ENCODE data around the gene PARD3.
"Not testable (repeated sequence)": the region's sequence is repeated elsewhere in the genome, so short reads cannot be mapped to it uniquely, and the experiment has no call there.

PARD3 gene

DNA sequence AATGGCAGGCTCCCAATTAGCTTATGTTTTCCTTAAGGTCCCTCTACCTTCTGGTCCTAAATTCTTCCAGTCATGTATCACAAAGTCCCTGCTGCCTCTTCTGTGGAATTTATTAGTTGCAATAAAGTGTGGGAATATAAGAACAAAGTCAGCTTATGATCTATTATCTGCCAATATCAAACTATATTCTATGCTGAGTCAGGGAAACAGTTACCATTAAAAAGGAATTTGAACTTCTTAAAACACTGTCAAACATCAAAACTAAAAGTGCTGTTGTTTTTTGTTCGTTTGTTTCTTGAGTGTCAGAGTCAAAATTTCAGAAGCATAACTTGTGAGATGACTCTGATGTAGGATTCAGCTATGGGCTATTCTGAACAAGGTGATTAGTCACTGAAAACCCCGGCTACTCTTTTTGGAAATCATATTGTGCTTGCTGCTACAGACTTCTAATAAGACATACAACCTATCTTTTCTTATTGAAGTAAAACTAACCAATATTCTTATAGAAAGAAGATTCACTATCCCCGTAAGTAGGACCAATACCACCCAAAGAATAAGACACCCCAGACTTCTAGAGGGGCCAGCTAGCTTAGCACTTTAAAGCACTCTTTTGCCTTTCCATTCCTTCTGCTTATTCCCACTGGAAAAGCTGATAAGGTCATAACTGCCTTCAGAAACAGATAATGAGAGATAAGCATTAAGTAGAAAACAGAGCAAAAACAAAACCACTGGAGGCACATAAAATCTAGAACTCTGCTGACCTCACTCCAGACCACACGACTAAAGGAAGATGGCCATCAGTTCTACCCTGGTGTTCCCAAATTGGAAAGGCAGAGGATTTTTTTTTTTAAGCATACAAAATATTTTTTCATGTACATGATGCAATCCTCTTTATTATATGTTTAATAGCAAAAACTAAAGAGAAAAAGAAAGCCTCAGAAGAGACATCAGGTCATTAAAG, 370.6 kb downstream of the PARD3 start:
- DNase-seq = no peak

DNA sequence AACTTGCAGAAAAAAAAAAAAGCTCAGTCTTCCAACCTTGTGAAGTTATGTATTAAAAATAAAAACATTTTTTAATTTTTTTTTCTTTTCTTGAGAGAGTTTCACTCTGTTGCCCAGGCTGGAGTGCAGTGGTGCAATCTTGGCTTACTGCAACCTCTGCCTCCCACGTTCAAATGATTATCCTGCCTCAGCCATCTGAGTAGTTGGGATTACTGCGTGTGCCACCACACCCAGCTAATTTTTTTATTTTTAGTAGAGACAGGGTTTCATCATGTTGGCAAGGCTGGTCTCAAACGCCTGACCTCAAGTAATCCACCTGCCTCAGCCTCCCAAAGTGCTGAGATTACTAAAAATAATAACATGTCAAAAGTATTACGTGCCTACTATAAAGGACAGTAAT, 375.7 kb downstream of the PARD3 start:
- DNase-seq = not testable (repeated sequence)

DNA sequence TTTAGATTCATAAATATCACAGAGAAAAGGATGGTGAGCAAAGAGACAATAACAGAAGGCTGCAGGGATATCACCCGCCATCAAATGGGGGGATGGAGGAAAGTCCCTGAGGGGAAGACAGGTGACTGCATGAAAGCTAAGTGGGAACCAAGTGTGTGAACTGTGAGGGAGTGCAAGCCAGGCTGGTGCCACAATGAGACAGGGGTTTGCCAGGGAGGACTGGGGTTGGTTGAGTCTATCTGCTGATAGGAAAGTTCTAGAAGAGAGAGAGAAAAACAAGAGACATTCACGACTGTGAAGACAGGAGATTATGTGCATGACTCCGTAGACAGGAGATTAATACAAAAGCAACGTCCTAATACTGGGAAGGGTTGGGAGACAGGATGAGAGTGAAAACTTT, 376.4 kb downstream of the PARD3 start:
- no peak for DNase-seq

DNA sequence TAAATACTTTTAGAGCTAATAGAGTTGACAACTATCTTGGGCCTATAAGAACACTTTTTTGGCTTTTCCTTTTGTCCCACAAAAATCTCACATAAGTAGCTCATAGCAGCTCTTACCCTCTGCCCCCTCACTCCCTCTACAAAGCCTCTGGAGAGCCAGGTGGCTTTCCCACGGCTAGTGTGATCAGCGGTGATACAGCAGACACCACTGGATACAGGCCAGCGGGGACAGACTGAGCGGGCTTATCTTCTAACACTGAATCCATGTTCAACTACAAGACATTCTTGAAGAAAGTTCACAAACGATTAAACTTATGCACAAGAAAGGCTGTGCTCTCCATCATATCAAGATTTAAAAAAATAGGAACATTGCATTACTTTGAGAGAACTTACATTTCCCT, 377.2 kb downstream of the PARD3 start:
- no peak for DNase-seq

DNA sequence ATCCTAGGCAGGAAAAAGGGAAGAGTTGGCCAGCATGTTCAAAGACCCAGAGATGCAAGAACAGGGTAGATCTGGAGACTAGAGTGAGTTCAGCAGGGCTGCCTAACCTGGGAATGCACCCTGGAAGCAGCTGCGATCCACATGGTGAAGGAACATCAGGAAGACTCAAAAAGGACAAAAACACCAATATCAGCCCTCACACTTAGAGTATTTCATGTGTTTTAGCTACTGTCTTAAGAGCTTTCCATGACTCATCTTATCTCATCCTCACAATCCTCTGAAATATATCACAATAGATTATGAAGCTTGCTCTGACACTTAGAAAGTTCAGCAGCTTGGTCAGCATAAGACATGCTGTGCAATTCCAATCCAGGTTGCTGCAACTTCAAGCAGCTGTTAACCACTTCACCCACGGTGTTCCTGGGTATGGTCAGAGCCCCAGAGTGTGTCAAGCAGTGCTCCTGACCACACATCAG, 380.9 kb downstream of the PARD3 start:
- no peak for DNase-seq

DNA sequence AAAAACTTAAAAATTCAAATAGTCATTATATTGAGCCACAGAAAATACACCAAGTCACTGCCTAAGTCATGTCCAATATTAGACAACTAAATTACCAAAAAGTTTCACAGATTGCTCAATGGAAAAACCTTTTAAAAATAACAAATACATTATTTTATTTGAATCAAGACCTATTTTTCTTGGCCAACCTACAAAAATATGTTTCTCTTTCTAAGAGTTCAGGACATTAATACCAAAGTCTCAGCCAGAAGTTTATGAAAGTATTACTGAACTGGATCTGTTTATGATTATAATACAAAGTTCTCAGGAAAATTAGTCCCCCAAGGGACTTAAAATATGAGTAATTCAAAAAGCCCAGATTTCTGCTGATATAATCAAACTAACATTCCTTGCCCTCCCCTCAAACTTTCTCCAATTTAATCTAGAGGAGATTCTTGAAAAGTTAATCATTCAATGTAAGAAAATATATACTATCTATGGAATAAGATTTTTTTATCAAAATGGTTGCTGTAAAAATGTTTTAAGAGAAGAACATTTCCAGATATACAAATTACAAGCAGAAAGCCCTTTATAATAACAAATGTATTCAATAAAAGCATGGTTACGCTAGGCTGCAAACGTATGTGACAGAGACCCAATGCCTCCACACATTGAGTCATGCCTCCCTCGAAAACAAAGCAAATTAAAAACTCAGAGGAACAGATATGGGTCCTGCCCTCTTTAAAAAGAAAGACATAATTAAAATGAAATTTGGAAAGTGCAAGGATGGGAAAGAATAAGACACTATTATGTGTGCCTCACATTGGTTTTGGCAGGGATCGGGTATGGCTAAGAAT, 381.6 kb downstream of the PARD3 start:
- no peak for DNase-seq

DNA sequence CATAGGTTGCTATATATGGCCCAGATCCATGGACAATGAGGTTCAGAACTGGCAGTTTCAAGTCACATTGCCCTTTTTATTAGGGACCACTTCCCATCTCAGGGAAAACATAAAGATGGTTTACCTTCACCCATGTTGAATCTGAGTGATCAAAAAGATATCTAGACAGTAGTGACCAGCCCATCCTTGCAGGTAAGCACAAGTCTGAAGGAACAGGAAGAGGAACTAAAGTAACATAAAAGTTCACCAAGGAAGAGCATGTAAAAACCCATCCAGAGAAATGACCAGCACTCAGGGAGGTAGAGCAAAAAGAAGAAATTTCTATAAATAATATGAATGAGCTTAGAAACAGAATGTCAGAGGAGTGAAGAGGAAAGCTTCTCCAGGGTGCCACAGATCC, 382.5 kb downstream of the PARD3 start:
- no peak for DNase-seq

DNA sequence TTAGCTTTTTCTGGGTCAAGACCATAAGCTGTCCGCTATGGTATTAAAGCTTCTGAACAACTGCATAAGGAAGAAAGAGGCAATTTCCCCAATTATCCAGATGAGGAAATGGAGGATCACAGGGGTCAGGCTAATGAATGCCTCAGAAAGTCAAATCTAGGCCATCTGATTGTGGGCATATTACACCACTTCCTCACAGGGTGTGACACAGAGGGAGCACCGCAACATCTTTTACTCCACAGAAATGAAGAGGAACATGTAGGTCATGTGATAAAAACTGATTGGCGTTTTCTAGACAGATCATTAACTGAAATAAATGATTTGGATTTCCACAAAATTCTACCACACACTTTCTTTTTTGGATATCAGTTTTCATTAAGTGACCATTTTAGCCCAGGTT, 384.4 kb downstream of the PARD3 start:
- no peak for DNase-seq

DNA sequence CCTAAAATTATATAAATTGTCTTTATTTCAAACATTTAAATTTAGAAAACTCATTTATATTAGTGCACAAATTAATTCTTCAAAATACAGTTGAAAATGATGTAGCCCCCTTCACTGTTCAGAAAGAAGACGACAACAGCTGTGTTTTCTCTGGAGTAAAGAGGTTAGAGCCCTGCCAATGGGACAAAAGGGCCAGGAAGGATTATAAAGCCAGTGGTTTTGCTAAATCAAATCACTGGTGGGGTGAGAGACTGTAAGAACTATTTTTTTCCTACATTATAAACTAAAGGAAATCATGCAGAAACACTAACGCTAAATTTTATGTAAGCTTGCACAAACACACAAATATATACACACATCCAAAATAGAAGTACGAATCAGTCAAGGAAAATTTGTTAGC, 386.6 kb downstream of the PARD3 start:
- no peak for DNase-seq

DNA sequence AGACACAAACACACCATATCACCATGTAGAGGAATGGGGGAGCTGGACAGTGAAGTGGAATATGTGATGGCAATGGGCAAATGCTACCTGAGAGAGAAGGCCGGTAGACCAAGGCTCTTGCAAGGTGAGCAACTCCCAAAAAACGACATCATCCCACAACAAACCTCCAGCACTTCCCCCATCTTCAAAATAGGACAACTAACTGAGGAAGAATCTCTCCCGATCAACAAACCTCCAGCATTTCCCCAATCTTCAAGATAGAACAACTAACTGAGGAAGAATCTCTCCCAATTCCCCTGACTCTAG, 387.2 kb downstream of the PARD3 start:
- DNase-seq = no peak

DNA sequence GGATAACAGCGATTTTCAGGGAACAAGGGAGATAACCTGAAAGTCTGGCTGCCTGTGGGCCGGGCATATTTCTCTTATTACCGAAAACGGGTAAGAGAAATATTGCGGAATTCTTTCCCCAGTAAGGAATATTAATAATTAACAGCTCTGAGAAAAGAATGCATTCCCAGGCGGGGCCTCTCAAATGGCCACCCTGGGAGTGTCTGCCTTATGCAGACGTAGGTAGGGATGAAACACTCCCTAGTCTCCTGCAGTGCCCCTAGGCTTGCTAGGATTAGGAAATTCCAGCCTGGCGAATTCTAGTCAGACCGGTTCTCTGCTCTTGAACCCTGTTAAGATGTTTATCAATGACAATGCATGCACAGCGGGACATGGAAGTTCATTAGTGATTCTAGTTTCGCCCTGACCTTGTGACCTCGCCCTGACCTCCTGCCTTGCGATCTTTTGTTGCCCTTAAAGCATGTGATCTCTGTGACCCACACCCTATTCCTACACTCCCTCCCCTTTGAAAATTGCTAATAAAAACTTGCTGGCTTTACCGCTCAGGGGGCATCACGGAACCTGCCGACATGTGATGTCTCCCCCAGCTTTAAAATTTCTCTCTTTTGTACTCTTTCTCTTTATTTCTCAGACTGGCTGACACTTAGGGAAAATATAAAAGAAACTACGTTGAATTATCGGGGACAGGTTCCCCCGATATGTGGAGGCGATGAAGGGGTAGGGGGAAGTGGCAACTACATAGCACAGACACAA, 387.8 kb downstream of the PARD3 start:
- not testable (repeated sequence) for DNase-seq

DNA sequence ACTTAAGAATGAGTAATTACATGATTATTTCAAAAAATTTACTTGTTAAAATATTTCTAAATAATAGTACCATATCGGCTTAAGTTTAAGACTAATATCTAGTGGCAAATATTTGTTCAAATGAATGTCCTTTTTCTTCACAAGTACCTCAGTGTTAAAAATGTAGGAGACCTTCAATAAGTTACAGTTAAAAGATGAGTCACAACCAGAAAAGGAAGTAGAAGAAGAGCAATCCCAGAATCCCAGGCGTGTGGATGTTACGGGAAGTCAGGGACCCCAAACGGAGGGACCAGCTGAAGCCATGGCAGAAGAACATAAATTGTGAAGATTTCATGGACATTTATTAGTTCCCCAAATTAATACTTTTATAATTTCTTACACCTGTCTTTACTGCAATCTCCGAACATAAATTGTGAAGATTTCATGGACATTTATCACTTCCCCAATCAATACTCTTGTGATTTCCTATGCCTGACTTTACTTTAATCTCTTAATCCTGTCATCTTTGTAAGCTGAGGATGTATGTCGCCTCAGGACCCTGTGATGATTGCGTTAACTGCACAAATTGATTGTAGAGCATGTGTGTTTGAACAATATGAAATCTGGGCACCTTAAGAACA, 388.4 kb downstream of the PARD3 start:
- not testable (repeated sequence) for DNase-seq

DNA sequence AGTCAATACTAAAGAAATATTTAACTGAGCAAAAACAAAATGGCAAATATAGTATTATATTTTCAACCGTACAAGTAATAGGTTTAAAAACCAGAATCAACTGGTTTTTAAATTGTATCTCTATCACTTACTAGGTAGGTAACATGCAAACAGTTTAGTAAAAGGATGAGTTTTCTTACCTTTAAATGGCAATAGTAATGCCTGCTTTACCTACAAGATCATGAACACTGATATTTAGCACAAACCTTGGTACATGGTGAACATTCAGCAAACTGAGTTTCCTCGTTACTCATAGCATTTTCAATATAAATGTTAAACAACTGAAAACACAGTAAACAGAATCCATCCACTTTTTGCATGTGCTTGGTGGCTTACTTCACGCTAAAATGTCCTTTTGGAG, 389.1 kb downstream of the PARD3 start:
- no peak for DNase-seq

DNA sequence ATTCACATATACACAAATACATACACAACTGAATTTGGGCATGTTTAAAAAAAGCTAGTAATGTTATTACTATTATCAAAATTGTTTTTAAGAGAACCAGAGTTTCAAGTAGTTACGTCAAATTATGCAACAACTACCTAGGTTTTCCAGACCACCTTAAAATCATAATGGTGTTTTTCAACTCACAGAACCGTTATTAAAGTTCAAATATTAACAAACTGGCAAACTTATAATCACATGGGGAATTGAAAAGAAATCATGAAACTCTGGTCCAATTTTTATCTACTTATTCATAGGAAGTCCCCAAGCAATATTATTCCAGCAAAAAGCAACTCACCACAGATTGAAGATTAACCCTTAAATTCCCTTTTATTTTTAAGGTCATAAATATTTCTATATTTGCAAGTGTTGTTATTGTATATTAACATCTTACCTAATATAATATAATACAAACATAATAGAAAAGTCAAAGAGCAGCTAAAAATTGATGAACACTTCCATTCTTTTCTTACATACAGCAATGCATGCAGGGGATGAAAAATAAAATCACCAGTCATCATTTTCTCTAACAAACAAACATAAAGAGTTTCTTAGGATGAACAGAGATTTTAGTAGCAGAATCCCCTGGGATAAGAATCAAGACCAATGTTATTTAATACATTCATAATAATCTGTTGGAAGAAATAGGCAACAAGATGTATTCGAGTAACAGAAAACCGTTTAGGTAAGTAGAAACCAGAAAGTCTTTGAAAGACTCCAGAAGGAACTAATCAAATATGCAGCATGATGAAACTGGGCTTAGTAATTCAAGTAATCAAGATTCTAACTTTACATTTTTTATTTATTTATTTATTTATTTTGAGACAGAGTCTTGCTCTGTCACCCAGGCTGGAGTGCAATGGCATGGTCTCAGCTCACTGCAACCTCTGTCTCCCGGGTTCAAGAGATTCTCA, 391.1 kb downstream of the PARD3 start:
- no peak for DNase-seq

DNA sequence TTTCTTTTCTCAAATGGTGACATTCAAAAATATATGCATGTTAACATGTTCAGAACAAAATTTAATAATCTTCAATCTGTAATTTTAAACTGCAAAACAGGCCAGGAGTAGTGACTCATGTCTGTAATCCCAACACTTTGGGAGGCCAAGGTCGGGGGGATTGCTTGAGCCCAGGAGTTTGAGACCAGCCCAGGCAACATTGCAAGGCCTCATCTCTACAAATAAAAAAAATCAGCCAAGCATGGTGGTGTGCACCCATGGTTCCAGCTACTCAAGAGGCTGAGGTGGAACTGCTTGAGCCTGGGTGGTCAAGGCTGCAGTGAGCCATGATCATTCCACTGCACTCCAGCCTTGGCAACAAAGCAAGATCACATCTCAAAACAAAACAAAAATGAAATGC, 394.3 kb downstream of the PARD3 start:
- no peak for DNase-seq

DNA sequence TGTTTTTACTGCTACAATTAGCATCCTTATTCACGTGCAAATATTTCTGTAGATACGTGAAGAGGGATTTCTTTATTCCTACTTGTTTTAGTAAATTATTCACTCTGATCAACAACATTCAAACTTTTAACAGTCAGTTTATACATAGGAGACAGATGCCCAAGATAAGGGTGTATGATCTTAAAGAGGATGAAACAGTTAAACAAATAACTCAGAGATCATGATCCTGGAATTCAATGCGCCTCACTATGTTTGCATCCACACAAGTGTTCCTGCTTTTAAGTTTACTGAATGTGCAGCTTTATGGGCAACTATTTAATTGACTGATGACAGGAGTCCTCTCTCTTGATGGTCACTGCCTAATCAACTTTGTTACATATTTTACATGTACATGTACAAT, 394.8 kb downstream of the PARD3 start:
- DNase-seq = no peak

DNA sequence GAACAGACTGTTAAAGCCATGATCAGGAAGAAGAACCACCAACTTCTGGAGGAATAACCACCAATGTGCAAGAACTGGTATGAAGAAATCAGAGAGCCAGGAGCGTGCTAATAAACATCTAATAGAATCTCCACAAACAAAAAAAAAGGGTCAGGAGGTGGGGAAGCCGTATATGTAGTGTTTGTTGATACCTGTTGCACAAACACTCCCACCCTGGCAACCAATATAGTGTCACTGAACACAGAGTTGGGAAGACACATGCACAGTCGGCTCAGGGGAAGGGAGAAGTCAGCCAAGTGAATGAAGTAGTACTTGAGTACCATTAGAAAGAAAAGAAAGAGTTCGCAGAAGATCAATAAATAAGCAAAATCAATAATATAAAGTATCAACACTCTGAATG, 400.1 kb downstream of the PARD3 start:
- no peak for DNase-seq

DNA sequence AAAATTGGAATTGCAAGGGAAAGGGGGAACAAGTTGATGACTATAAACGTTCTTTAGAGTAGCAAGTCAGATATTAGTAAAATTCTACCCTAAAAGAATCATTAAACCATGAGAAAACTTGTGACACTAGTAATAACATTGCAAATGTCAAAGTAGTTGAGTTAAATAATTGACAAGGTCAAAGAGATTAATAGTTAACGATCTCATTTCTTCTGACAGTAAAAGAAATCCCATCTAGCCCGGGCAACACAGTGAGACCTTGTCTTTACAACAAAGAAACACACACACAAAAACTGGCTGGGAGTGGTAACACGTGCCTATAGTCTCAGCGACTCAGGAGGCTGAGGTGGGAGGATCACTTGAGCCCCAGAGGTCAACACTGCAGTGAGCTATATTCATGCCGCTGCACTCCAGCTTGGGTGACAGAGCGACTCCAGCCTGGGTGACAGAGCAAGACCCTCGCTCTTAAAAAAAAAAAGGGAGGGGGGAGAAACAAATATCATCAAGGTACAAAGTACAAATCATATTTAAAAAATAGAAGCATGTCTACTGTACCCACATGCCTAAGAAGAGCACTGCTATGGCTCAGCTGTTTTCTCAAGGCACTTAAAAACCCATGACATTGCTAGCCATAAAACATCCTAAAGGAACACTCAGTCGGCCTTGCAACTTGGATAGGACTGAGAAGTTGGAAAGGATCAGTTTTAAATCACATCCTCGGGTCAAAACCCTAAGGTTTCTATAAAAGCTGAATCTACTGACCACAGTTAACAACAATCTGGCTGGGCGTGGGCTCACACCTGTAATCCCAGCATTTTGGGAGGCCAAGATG, 401.1 kb downstream of the PARD3 start:
- DNase-seq = no peak

DNA sequence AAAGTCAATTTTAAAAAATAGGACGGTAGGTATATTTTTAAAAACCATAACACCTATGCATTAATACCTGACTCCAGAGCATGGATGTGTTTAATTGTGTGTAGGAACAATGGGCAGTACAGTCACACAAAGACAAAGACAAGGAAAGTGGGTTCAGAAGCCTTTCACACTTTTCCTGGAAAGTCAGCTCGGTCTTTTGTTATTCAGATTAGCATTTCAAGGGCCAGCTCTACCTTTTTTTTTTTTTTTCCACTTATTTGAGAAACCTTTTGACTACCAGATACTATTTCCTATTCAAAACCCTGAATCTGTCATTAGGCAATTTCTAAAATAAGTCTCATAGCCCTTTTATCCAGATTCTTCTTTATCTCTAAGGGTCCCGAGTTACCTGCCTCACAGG, 401.9 kb downstream of the PARD3 start:
- no peak for DNase-seq

DNA sequence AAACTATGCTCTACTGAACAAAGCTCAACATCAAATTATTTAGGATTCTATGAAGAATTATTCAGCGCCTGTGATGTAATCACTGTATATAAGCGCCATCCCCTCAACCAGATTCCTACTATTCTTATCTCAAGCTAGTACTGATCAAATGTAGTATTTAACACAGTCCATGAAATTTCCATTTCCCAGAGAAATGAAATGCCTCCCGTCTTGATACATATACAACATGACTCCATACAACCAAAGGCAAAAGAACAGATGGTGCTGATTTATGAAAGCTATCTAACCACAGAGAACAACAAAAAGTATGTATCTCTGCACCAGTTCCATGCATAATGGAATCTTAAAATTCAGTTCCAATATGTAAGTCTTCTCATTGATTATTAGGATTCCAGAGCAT, 406.1 kb downstream of the PARD3 start:
- no peak for DNase-seq

DNA sequence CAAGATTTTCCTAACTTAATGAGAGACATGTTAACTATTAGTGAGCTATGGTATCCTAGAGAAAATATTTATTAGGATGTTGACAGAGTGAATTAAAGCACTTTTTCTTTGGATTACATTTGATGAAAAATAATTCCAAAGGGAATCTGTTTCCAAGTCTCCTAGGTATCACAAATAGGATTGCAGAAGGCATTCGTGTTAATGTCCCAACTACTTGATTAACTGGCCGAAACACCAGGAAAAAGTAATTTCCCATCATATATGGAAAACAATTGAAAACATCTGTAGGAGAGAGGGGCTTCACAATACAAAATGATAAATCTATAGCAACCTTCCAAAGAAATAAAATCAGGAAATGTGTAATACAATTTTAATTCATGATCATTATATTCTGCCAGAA, 406.7 kb downstream of the PARD3 start:
- DNase-seq = no peak
